ENCODE results near the gene KDELR3. TPM values are rescaled to one million over a fixed set of nuclear protein-coding genes. Genes with fewer than 3 reads are reported as not detected.

The KDELR3 gene
- total RNA-seq, 1 experiment from 2014 or later: 33.1 TPM

DNA sequence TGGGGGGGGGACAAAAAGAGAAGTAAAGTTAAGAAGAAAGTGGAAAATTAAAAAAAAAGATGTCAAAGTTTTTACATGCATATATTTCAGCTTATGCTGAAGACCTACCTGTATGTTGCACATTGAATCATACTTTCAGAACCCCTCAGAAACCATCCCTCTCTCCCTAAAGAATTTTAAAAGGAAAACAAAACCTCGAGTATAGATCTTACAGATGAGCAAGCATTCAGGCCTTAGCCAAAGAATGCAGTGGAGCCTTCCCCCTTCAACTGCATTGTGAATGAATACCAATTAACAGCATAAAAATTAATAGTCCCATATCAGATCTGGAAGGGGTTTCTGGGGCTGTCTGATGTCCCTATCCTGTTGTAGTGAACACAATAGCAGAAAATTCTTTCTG lies 16.3 kb downstream of the KDELR3 start:
- BruUV-seq (replicated peaks): no TSS peak
- Histone ChIP-seq H3K4me2 (ENCODE audit: low read length) (no peak overlapping the region), H3K27me3 (ENCODE audit: insufficient read depth, low read length) (no peaks in the 10 kb centered on the region), H3K36me3 (ENCODE audit: control insufficient read depth in 1 of 2, insufficient read depth in 2 of 2, low read length in 2 of 2) (peaks cover 54 to 75% of the 10 kb centered on the region in 2 experiments), H3K9me2 (ENCODE audit: insufficient read depth) (no peaks in the 10 kb centered on the region), H3K4me3 (replicated peaks in 1 of 2; ENCODE audit: low read depth in 1 of 2, low read length in 2 of 2) (no peak overlapping the region), H3K27ac (ENCODE audit: low read depth, low read length) (no peak overlapping the region), H3K79me2 (ENCODE audit: insufficient read depth, low read length) (peaks cover 16% of the 10 kb centered on the region), H3K9ac (ENCODE audit: low read length) (no peak overlapping the region), H3K4me1 (ENCODE audit: control insufficient read depth in 1 of 2, insufficient read depth in 2 of 2, low read length in 2 of 2) (no peaks in the 10 kb centered on the region), H4K20me1 (ENCODE audit: insufficient read depth) (peaks cover 5% of the 10 kb centered on the region; the same call in 1 of the 2 replicates), H2AFZ (ENCODE audit: low read depth, low read length, poor library complexity, severe bottlenecking) (no peak overlapping the region), H3K9me3 (ENCODE audit: control insufficient read depth in 1 of 2, insufficient read depth in 1 of 2, low read depth in 1 of 2, low read length in 2 of 2) (no peaks in the 10 kb centered on the region)
- ChIA-PET CTCF (no interaction called here), RAD21 (ENCODE audit: low non-redundant PET in 1 of 2, low total read pairs in 2 of 2, uncharacterized antibody in 2 of 2, unreplicated experiment in 2 of 2) (no interaction called here), POLR2A (no interaction called here)
- TF ChIP-seq POLR2AphosphoS5 (IDR thresholded peaks at IDR 0.05; ENCODE audit: low read depth, low read length) (no peak), POLR2A (IDR thresholded peaks at IDR 0.05; ENCODE audit: borderline replicate concordance, extremely low read depth, insufficient read depth, insufficient read length) (no peak), RAD21 (IDR thresholded peaks at IDR 0.05; ENCODE audit: low read depth) (no peak), EZH2 (IDR thresholded peaks at IDR 0.05) (no peak), ZBTB33 (IDR thresholded peaks at IDR 0.05; ENCODE audit: extremely low read depth, insufficient replicate concordance, low read length) (no peak), CTCF (IDR thresholded peaks at IDR 0.05 in 2 of 3, conservative IDR thresholded peaks at IDR 0.05 in 1 of 3; ENCODE audit: borderline replicate concordance in 1 of 3, insufficient read depth in 1 of 3, low read depth in 2 of 3, low read length in 2 of 3) (no peak), ZFX (IDR thresholded peaks at IDR 0.05) (no peak), FOSL1 (IDR thresholded peaks at IDR 0.05; ENCODE audit: low read depth) (no peak), CBX3 (IDR thresholded peaks at IDR 0.05; ENCODE audit: low read depth) (no peak), CEBPB (IDR thresholded peaks at IDR 0.05; ENCODE audit: low read depth) (no peak), SP1 (IDR thresholded peaks at IDR 0.05; ENCODE audit: low read depth) (no peak), ELF1 (IDR thresholded peaks at IDR 0.05; ENCODE audit: borderline replicate concordance, low read depth) (no peak), SIN3A (IDR thresholded peaks at IDR 0.05; ENCODE audit: low read depth) (no peak), REST (IDR thresholded peaks at IDR 0.05; ENCODE audit: low read depth) (no peak), SRF (IDR thresholded peaks at IDR 0.05; ENCODE audit: low read depth) (no peak)
- intact Hi-C loops (cut with micrococcal nuclease): no loop called here
- ATAC-seq (no peak), DNase-seq (ENCODE audit: low read depth, low spot score) (no peak)

Measured in HCT116 (cell line).